ENCODE measurements around the gene TRPV2. TPM values are rescaled to one million over a fixed set of nuclear protein-coding genes. Genes with fewer than 3 reads are reported as not detected.
A peak's percentile ranks its signal among the peaks of the same experiment; 100 is the strongest.
"Not testable (repeated sequence)": the region's sequence is repeated elsewhere in the genome, so short reads cannot be mapped to it uniquely, and the experiment has no call there.

Gene TRPV2
- total and polyA plus RNA-seq, 3 donors from 2014 or later, result 7.1 to 7.7 (median 7.6) TPM

GRCh38 chr17:16438557-16439302 is 23.4 kb downstream of the TRPV2 start:
- Histone ChIP-seq H3K27me3 (no peaks in the 10 kb centered on the region), H3K36me3 (ENCODE audit: low read depth, missing control alignments) (no peaks in the 10 kb centered on the region), H3K4me3 (peak overlapping the region; percentile 80 to 89), H3K9me3 (no peaks in the 10 kb centered on the region), H3K27ac (peak overlapping the region; percentile 72 to 87), H3K4me1 (peaks cover 12% of the 10 kb centered on the region)
- 0 to 1% methylated on average over 37 to 46 of the region's 46 CpGs for WGBS, 2 donors
- DNase-seq, result peak; percentile 97
- TF ChIP-seq CTCF (IDR thresholded peaks at IDR 0.05), result no peak
- peak; percentile 42 for TF ChIP-seq POLR2A (IDR thresholded peaks at IDR 0.05)
- intact Hi-C loops (cut with DNase I; ENCODE audit: low total_unique reads), result no loop called here

GRCh38 chr17:16439303-16439791 is 24.0 kb downstream of the TRPV2 start:
- peak; percentile 38 for DNase-seq

GRCh38 chr17:16439811-16440351 is 24.5 kb downstream of the TRPV2 start:
- Histone ChIP-seq H3K27me3 (no peaks in the 10 kb centered on the region), H3K9me3 (no peaks in the 10 kb centered on the region), H3K4me3 (peak overlapping the region; percentile 80 to 89), H3K4me1 (peaks cover 17% of the 10 kb centered on the region), H3K27ac (peak overlapping the region; percentile 72 to 87), H3K36me3 (ENCODE audit: low read depth, missing control alignments) (no peaks in the 10 kb centered on the region)
- no peak for DNase-seq
- TF ChIP-seq CTCF (IDR thresholded peaks at IDR 0.05) (no peak), POLR2A (IDR thresholded peaks at IDR 0.05) (no peak)
- intact Hi-C loops (cut with DNase I; ENCODE audit: low total_unique reads), result no loop called here
- 15 to 21% methylated on average over 9 to 10 of the region's 10 CpGs for WGBS, 2 donors

More at GRCh38 chr17:16439303-16439791, 24.0 kb downstream of the TRPV2 start:
- Histone ChIP-seq H3K27ac (peak overlapping the region; percentile 72 to 87), H3K27me3 (no peaks in the 10 kb centered on the region), H3K36me3 (ENCODE audit: low read depth, missing control alignments) (no peaks in the 10 kb centered on the region), H3K4me1 (peaks cover 12% of the 10 kb centered on the region), H3K9me3 (no peaks in the 10 kb centered on the region), H3K4me3 (peak overlapping the region; percentile 80 to 89)
- TF ChIP-seq POLR2A (IDR thresholded peaks at IDR 0.05) (no peak), CTCF (IDR thresholded peaks at IDR 0.05) (no peak)
- 0 to 1% methylated on average over 22 to 25 of the region's 25 CpGs for WGBS, 2 donors
- intact Hi-C loops (cut with DNase I; ENCODE audit: low total_unique reads), result no loop called here

GRCh38 chr17:16440354-16440753 is 25.0 kb downstream of the TRPV2 start:
- H3K27ac ChIP-seq; H3K9me3 ChIP-seq; H3K36me3 ChIP-seq (ENCODE audit: low read depth, missing control alignments); H3K4me3 ChIP-seq; H3K27me3 ChIP-seq; DNase-seq; intact Hi-C loops (cut with DNase I; ENCODE audit: low total_unique reads): not testable (repeated sequence)
- WGBS, 2 donors, result 61 to 81% methylated on average over 5 of the region's 5 CpGs
- H3K4me1 ChIP-seq, result peaks cover 22% of the 10 kb centered on the region

- TF ChIP-seq POLR2A (IDR thresholded peaks at IDR 0.05) (no peak), CTCF (IDR thresholded peaks at IDR 0.05) (no peak)
- Histone ChIP-seq H3K4me3 (no peak overlapping the region), H3K36me3 (ENCODE audit: low read depth, missing control alignments) (no peaks in the 10 kb centered on the region), H3K27ac (no peak overlapping the region), H3K27me3 (no peaks in the 10 kb centered on the region), H3K4me1 (peaks cover 26% of the 10 kb centered on the region), H3K9me3 (no peaks in the 10 kb centered on the region)
- intact Hi-C loops (cut with DNase I; ENCODE audit: low total_unique reads), result no loop called here
- WGBS, 2 donors, result 89 to 93% methylated on average over 3 of the region's 3 CpGs
- DNase-seq, result no peak
Observed at GRCh38 chr17:16440901-16441629, 25.7 kb downstream of the TRPV2 start.

Measured in testis (tissue), 3 donors.